Neural cell (in vitro differentiated cells): ENCODE measurements around the gene SSBP3. TPM values are rescaled to one million over a fixed set of nuclear protein-coding genes. Genes with fewer than 3 reads are reported as not detected.

Experiments used
- H2AFZ ChIP-seq: fragments of 200-600, 300-800 bp; sonication (generic), shearing (Covaris generic); 2 replicates; pipeline ENCODE4 v1.6.0; 2014; ENCODE audit warnings: low read depth, mild to moderate bottlenecking, antibody characterized with exemption, low read length, moderate library complexity
- H3F3A ChIP-seq: fragments of 200-600 bp; shearing (Covaris generic); 2 replicates; pipeline ENCODE4 v1.6.1; 2016; ENCODE audit warnings: mild to moderate bottlenecking, moderate library complexity, mixed read lengths, antibody characterized with exemption, low read length; ENCODE audit not compliant: insufficient read depth, poor library complexity, severe bottlenecking
- H3K27ac ChIP-seq: fragments of 200-600, 300-800 bp; sonication (generic), shearing (Covaris generic); 2 replicates; pipeline ENCODE4 v1.5.1; 2014; ENCODE audit warnings: mild to moderate bottlenecking, low read length, moderate library complexity
- H3K27me3 ChIP-seq: fragments of 300-800, 200-600 bp; sonication (generic), shearing (Covaris generic); 2 replicates; pipeline ENCODE4 v1.6.0; 2014; ENCODE audit warnings: mild to moderate bottlenecking, low read depth, low read length, moderate library complexity; ENCODE audit not compliant: insufficient read depth
- H3K36me3 ChIP-seq: fragments of 300-800, 200-600 bp; sonication (generic), shearing (Covaris generic); 2 replicates; pipeline ENCODE4 v1.5.1; 2014; ENCODE audit warnings: mild to moderate bottlenecking, antibody characterized with exemption, low read length, moderate library complexity; ENCODE audit not compliant: insufficient read depth
- H3K4me2 ChIP-seq: fragments of 300-800, 200-600 bp; sonication (generic), shearing (Covaris generic); 2 replicates; pipeline ENCODE4 v1.6.0; 2014; ENCODE audit warnings: mild to moderate bottlenecking, low read length
- H3K4me3 ChIP-seq: fragments of 300-800, 200-600 bp; sonication (generic), shearing (Covaris generic); 2 replicates; pipeline ENCODE4 v1.5.1; 2014; ENCODE audit warnings: mild to moderate bottlenecking, low read length, moderate library complexity
- H3K79me2 ChIP-seq: fragments of 200-600 bp; shearing (Covaris generic); replicated peaks from 2 replicates; pipeline ENCODE4 v1.6.0; 2014; ENCODE audit warnings: mild to moderate bottlenecking, low read length, moderate library complexity; ENCODE audit not compliant: insufficient read depth
- H3K9ac ChIP-seq: fragments of 300-800, 200-600 bp; sonication (generic), shearing (Covaris generic); 2 replicates; pipeline ENCODE4 v1.6.1; 2016; ENCODE audit warnings: mild to moderate bottlenecking, low read length, mixed read lengths
- H3K9me2 ChIP-seq: fragments of 200-600 bp; shearing (Covaris generic); 2 replicates; pipeline ENCODE4 v1.6.1; 2016; ENCODE audit warnings: mild to moderate bottlenecking, low read length, mixed read lengths; ENCODE audit not compliant: insufficient read depth
- H3K9me3 ChIP-seq: fragments of 200-600, 300-800 bp; sonication (generic), shearing (Covaris generic); 2 replicates; pipeline ENCODE4 v1.6.1; 2016; ENCODE audit warnings: mild to moderate bottlenecking, mixed run types, low read length, moderate library complexity, mixed read lengths
- H4K20me1 ChIP-seq: fragments of 200-600 bp; shearing (Covaris generic); 2 replicates; pipeline ENCODE4 v1.6.1; 2016; ENCODE audit warnings: mild to moderate bottlenecking, mixed run types; ENCODE audit not compliant: insufficient read depth
- EP300 ChIP-seq: fragments of 450-650 bp; conservative IDR thresholded peaks from 2 replicates; pipeline ENCODE4 v1.6.1; 2014; ENCODE audit warnings: antibody characterized with exemption, mild to moderate bottlenecking, moderate library complexity; ENCODE audit not compliant: poor library complexity, severe bottlenecking
- EZH2 ChIP-seq: fragments of 200-600, 300-800 bp; shearing (Covaris generic), sonication (generic); IDR thresholded peaks from 2 replicates; pipeline ENCODE4 v1.6.1; 2014; ENCODE audit warnings: antibody characterized with exemption, low read length, borderline replicate concordance, mild to moderate bottlenecking; ENCODE audit not compliant: insufficient read depth, poor library complexity, severe bottlenecking
- MXI1 ChIP-seq: fragments of 450-650 bp; conservative IDR thresholded peaks from 2 replicates; pipeline ENCODE4 v1.6.1; 2014; ENCODE audit warnings: antibody characterized with exemption, mild to moderate bottlenecking; ENCODE audit not compliant: poor library complexity, severe bottlenecking
- POLR2AphosphoS5 ChIP-seq: IDR thresholded peaks from 2 replicates; pipeline ENCODE4 v1.6.1; 2012
- RAD21 ChIP-seq: fragments of 450-650 bp; conservative IDR thresholded peaks from 2 replicates; pipeline ENCODE4 v1.6.1; 2014; ENCODE audit warnings: antibody characterized with exemption, mild to moderate bottlenecking, moderate library complexity
- SMC3 ChIP-seq: fragments of 450-650 bp; conservative IDR thresholded peaks from 2 replicates; pipeline ENCODE4 v1.6.1; 2014; ENCODE audit warnings: antibody characterized with exemption, mild to moderate bottlenecking, moderate library complexity; ENCODE audit not compliant: poor library complexity
- TAF1 ChIP-seq: IDR thresholded peaks from 2 replicates; pipeline ENCODE4 v1.6.1; 2012; ENCODE audit warnings: low read depth
- polyA plus RNA-seq: library from polyadenylated mRNA; depleted of rRNA; stranded (reverse); fragments of >200 nt; gene quantifications from 2 replicates; pipeline ENCODE4 v1.2.3, GENCODE V29; 2014
- TF ChIP-seq, protein P1 (sequence below): fragments of 450-650 bp; IDR thresholded peaks from 2 replicates; pipeline ENCODE4 v1.5.1; 2014; ENCODE audit warnings: antibody characterized with exemption, mild to moderate bottlenecking, moderate library complexity; ENCODE audit not compliant: poor library complexity, severe bottlenecking
- TF ChIP-seq, protein P2 (sequence below): IDR thresholded peaks from 2 replicates; pipeline ENCODE4 v1.6.1; 2012; ENCODE audit warnings: borderline replicate concordance

SSBP3 gene
- polyA plus RNA-seq, 1 donor from 2014 or later, result 77.4 TPM

DNA sequence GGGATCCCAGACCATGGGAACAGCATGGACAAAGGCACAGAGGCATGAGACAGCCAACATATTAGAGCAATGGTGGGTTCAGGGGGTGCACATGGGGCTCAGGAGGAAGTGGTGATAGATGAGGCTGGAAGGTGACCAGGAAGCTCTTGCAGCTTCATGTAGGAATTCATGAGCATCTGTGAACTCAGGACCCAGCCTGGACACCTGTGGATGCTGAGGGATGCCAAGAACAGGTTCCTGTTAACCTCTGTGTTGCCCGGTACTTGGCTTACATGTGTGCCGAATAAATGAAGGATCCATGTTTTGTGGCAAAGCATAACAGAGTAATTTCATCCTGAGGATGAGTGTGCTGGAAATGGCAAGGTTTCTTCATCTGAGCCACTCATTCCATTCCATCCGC is 9.3 kb upstream of the SSBP3 start:
- H3K9me3 ChIP-seq, result no peaks in the 10 kb centered on the region
- H3K79me2 ChIP-seq, result no peaks in the 10 kb centered on the region
- H2AFZ ChIP-seq, result no peak overlapping the region
- no peaks in the 10 kb centered on the region for H3F3A ChIP-seq
- no peak overlapping the region for H3K27ac ChIP-seq
- TF ChIP-seq EP300, result no peak
- TF ChIP-seq, protein P1, sequence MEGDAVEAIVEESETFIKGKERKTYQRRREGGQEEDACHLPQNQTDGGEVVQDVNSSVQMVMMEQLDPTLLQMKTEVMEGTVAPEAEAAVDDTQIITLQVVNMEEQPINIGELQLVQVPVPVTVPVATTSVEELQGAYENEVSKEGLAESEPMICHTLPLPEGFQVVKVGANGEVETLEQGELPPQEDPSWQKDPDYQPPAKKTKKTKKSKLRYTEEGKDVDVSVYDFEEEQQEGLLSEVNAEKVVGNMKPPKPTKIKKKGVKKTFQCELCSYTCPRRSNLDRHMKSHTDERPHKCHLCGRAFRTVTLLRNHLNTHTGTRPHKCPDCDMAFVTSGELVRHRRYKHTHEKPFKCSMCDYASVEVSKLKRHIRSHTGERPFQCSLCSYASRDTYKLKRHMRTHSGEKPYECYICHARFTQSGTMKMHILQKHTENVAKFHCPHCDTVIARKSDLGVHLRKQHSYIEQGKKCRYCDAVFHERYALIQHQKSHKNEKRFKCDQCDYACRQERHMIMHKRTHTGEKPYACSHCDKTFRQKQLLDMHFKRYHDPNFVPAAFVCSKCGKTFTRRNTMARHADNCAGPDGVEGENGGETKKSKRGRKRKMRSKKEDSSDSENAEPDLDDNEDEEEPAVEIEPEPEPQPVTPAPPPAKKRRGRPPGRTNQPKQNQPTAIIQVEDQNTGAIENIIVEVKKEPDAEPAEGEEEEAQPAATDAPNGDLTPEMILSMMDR, result no peak
- no peak for TF ChIP-seq SMC3
- TF ChIP-seq MXI1, result no peak
- TF ChIP-seq TAF1, result no peak
- no peak for TF ChIP-seq POLR2AphosphoS5
- TF ChIP-seq, protein P2, sequence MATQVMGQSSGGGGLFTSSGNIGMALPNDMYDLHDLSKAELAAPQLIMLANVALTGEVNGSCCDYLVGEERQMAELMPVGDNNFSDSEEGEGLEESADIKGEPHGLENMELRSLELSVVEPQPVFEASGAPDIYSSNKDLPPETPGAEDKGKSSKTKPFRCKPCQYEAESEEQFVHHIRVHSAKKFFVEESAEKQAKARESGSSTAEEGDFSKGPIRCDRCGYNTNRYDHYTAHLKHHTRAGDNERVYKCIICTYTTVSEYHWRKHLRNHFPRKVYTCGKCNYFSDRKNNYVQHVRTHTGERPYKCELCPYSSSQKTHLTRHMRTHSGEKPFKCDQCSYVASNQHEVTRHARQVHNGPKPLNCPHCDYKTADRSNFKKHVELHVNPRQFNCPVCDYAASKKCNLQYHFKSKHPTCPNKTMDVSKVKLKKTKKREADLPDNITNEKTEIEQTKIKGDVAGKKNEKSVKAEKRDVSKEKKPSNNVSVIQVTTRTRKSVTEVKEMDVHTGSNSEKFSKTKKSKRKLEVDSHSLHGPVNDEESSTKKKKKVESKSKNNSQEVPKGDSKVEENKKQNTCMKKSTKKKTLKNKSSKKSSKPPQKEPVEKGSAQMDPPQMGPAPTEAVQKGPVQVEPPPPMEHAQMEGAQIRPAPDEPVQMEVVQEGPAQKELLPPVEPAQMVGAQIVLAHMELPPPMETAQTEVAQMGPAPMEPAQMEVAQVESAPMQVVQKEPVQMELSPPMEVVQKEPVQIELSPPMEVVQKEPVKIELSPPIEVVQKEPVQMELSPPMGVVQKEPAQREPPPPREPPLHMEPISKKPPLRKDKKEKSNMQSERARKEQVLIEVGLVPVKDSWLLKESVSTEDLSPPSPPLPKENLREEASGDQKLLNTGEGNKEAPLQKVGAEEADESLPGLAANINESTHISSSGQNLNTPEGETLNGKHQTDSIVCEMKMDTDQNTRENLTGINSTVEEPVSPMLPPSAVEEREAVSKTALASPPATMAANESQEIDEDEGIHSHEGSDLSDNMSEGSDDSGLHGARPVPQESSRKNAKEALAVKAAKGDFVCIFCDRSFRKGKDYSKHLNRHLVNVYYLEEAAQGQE, result no peak
- TF ChIP-seq EZH2, result no peak
- TF ChIP-seq RAD21, result no peak
- H3K9me2 ChIP-seq, result no peaks in the 10 kb centered on the region
- H3K4me3 ChIP-seq, result no peak overlapping the region
- no peaks in the 10 kb centered on the region for H4K20me1 ChIP-seq
- no peak overlapping the region for H3K4me2 ChIP-seq
- H3K27me3 ChIP-seq, result no peaks in the 10 kb centered on the region
- H3K36me3 ChIP-seq, result no peaks in the 10 kb centered on the region
- no peak overlapping the region for H3K9ac ChIP-seq

DNA sequence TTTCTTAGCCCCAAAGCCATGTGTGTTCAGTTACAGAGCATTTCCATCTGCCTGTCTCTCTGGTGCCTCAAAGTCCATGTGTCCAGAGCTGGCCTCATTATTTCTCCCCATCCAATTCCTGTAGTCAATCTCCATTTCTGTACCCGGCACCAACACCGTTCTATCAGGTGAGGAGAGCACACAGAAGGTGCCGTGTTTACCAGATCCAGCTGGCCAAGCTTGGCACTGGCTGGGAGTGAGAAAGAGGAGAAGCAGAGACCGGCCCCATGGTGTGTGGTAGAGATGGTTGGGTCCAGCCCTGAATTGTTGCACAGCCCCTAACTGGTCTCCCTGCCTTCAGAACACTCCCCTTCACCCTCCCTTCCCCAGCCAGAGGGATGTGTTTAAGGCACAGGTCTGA is 7.5 kb upstream of the SSBP3 start:
- TF ChIP-seq MXI1 (no peak), RAD21 (no peak), EP300 (no peak), EZH2 (no peak)
- TF ChIP-seq, protein P2, result no peak
- TF ChIP-seq, protein P1, result no peak
- Histone ChIP-seq H3F3A (no peaks in the 10 kb centered on the region), H2AFZ (no peak overlapping the region), H3K27me3 (no peaks in the 10 kb centered on the region), H3K36me3 (no peaks in the 10 kb centered on the region), H3K9me2 (no peaks in the 10 kb centered on the region), H3K9me3 (no peaks in the 10 kb centered on the region), H4K20me1 (no peaks in the 10 kb centered on the region), H3K79me2 (no peaks in the 10 kb centered on the region), H3K9ac (no peak overlapping the region), H3K4me3 (no peak overlapping the region), H3K27ac (no peak overlapping the region), H3K4me2 (no peak overlapping the region)
